Measurements from ENCODE around the gene SLC25A22. TPM values are rescaled to one million over a fixed set of nuclear protein-coding genes. Genes with fewer than 3 reads are reported as not detected.

SLC25A22 gene
- total RNA-seq, 2 experiments from 2014 or later: 9.1 to 11.1 TPM

GRCh38 chr11:748007-748359 is 50.1 kb downstream of the SLC25A22 start:
- CTCF ChIA-PET: interaction anchor here (1.7 kb wide), 1 partner anchor 22 kb away, joined by 4 read pairs; no protein-coding TSS in a partner anchor
- no peaks in the 10 kb centered on the region for H3K9me3 ChIP-seq (ENCODE audit: control insufficient read depth in 1 of 2, insufficient read depth in 1 of 2, low read length in 2 of 2)
- no peaks in the 10 kb centered on the region for H3K9me3 Mint-ChIP-seq
- H3K4me1 Mint-ChIP-seq (ENCODE audit: low read depth): peaks cover 18% of the 10 kb centered on the region
- no peak for TF ChIP-seq CTCF (IDR thresholded peaks at IDR 0.05)
- peak overlapping the region; percentile 91 for H3K4me3 Mint-ChIP-seq
- POLR2A ChIA-PET: interaction anchor here (0.8 to 3.4 kb wide), 11 partner anchors 11 to 331 kb away, joined by 3 to 14 read pairs (median 4); partner anchors contain the start of genes DEAF1, PHRF1, RPLP2 and TMEM80
- peak overlapping the region; percentile 78 for H3K27ac Mint-ChIP-seq
- H3K27ac ChIP-seq (ENCODE audit: low read depth in 1 of 2, low read length in 2 of 2): no peak overlapping the region
- ATAC-seq (ENCODE audit: poor library complexity) (peak; percentile 4), DNase-seq (peak in 1 of 14 experiments; percentile 36)
- H3K4me1 ChIP-seq (ENCODE audit: insufficient read depth, low read length): peaks cover 23% of the 10 kb centered on the region
- H3K4me3 ChIP-seq (ENCODE audit: low read length): peak overlapping the region; percentile 63
- no peaks in the 10 kb centered on the region for H3K36me3 Mint-ChIP-seq (ENCODE audit: low read depth)
- H3K27me3 Mint-ChIP-seq: no peaks in the 10 kb centered on the region
- intact Hi-C loops (cut with DNase I, micrococcal nuclease): loop anchor here (5.0 kb wide), 1 partner anchor 49 kb away; the partner anchor contains the start of gene SLC25A22 (in 2 of the 2)
- no peaks in the 10 kb centered on the region for H3K27me3 ChIP-seq (ENCODE audit: control insufficient read depth in 1 of 2, insufficient read depth in 2 of 2, low read length in 2 of 2)
- no peaks in the 10 kb centered on the region for H3K36me3 ChIP-seq (ENCODE audit: insufficient read depth, low read length)

GRCh38 chr11:747158-748006 is 50.7 kb downstream of the SLC25A22 start, which contains the start of gene TALDO1:
Gene TALDO1 (plus strand): TSS chr11:747464. CDS start chr11:747482, 18 bp downstream.
- Mint-ChIP-seq H3K4me3 (peak within 1 kb of the TSS; percentile 91), H3K27me3 (no peaks in the 10 kb centered on the region), H3K9me3 (no peaks in the 10 kb centered on the region), H3K4me1 (ENCODE audit: low read depth) (peaks cover 18% of the 10 kb centered on the region), H3K36me3 (ENCODE audit: low read depth) (no peaks in the 10 kb centered on the region), H3K27ac (peak within 1 kb of the TSS; percentile 78)
- Histone ChIP-seq H3K36me3 (ENCODE audit: insufficient read depth, low read length) (no peaks in the 10 kb centered on the region), H3K4me3 (ENCODE audit: low read length) (peak within 1 kb of the TSS; percentile 63), H3K4me1 (ENCODE audit: insufficient read depth, low read length) (peaks cover 23% of the 10 kb centered on the region), H3K27ac (ENCODE audit: low read depth in 1 of 2, low read length in 2 of 2) (peak within 1 kb of the TSS in 1 of 2 donors; percentile 46), H3K27me3 (ENCODE audit: control insufficient read depth in 1 of 2, insufficient read depth in 2 of 2, low read length in 2 of 2) (no peaks in the 10 kb centered on the region), H3K9me3 (ENCODE audit: control insufficient read depth in 1 of 2, insufficient read depth in 1 of 2, low read length in 2 of 2) (no peaks in the 10 kb centered on the region)
- CTCF ChIA-PET: interaction anchor here (1.5 to 1.7 kb wide), 2 partner anchors 21 to 48 kb away, joined by 4 read pairs; no protein-coding TSS in a partner anchor
- POLR2A ChIA-PET: interaction anchor here (0.8 to 3.4 kb wide), 11 partner anchors 10 to 331 kb away, joined by 3 to 14 read pairs (median 4); partner anchors contain the start of genes DEAF1, PHRF1, RPLP2 and TMEM80
- ATAC-seq (ENCODE audit: poor library complexity): peak; percentile 79
- intact Hi-C loops (cut with DNase I, micrococcal nuclease): loop anchor here (5.0 kb wide), 1 partner anchor 50 kb away; the partner anchor contains the start of gene SLC25A22 (in 2 of the 2)
- peak; percentile 39 to 91 (median 75) for DNase-seq
- TF ChIP-seq CTCF (IDR thresholded peaks at IDR 0.05): peak; percentile 23

GRCh38 chr11:746289-747157 is 51.6 kb downstream of the SLC25A22 start:
- H3K9me3 Mint-ChIP-seq: no peaks in the 10 kb centered on the region
- no peaks in the 10 kb centered on the region for H3K27me3 Mint-ChIP-seq
- H3K27ac ChIP-seq (ENCODE audit: low read depth in 1 of 2, low read length in 2 of 2): peak overlapping the region in 1 of 2 donors; percentile 46
- H3K36me3 ChIP-seq (ENCODE audit: insufficient read depth, low read length): no peaks in the 10 kb centered on the region
- intact Hi-C loops (cut with DNase I, micrococcal nuclease): loop anchor here (5.0 kb wide), 1 partner anchor 51 kb away; the partner anchor contains the start of gene SLC25A22 (in 2 of the 2)
- peak overlapping the region; percentile 85 for H3K4me3 Mint-ChIP-seq
- CTCF ChIA-PET: interaction anchor here (1.5 to 1.7 kb wide), 2 partner anchors 20 to 49 kb away, joined by 4 read pairs; no protein-coding TSS in a partner anchor
- H3K27me3 ChIP-seq (ENCODE audit: control insufficient read depth in 1 of 2, insufficient read depth in 2 of 2, low read length in 2 of 2): no peaks in the 10 kb centered on the region
- no peaks in the 10 kb centered on the region for H3K36me3 Mint-ChIP-seq (ENCODE audit: low read depth)
- DNase-seq (peak in 10 of 14 experiments; percentile 15 to 65 (median 30)), ATAC-seq (ENCODE audit: poor library complexity) (peak; percentile 60)
- peaks cover 23% of the 10 kb centered on the region for H3K4me1 ChIP-seq (ENCODE audit: insufficient read depth, low read length)
- no peak for TF ChIP-seq CTCF (IDR thresholded peaks at IDR 0.05)
- no peaks in the 10 kb centered on the region for H3K9me3 ChIP-seq (ENCODE audit: control insufficient read depth in 1 of 2, insufficient read depth in 1 of 2, low read length in 2 of 2)
- peaks cover 18% of the 10 kb centered on the region for H3K4me1 Mint-ChIP-seq (ENCODE audit: low read depth)
- peak overlapping the region; percentile 63 for H3K4me3 ChIP-seq (ENCODE audit: low read length)
- POLR2A ChIA-PET: interaction anchor here (0.7 to 3.4 kb wide), 7 partner anchors 9 to 185 kb away, joined by 3 to 14 read pairs (median 4); partner anchors contain the start of genes DEAF1, PHRF1, PIDD1 and TMEM80
- H3K27ac Mint-ChIP-seq: peak overlapping the region; percentile 73
